Testis (tissue), 3 donors: ENCODE data around the gene ARMC6. TPM values are rescaled to one million over a fixed set of nuclear protein-coding genes. Genes with fewer than 3 reads are reported as not detected.

Source experiments
- DNase-seq: peaks from one replicate; pipeline ENCODE4 v3.0.0-alpha.2; 2019
- H3K27ac ChIP-seq, 2 donors: fragments of 200-600 bp; sonication (generic); one replicate each; pipeline ENCODE4 v1.5.1; 2019
- H3K27me3 ChIP-seq: fragments of 200-600 bp; sonication (generic); one replicate; pipeline ENCODE4 v1.5.1; 2019
- H3K36me3 ChIP-seq: fragments of 200-600 bp; sonication (generic); one replicate; pipeline ENCODE4 v1.5.1; 2017; ENCODE audit warnings: low read depth; ENCODE audit errors: missing control alignments
- H3K4me1 ChIP-seq: fragments of 200-600 bp; sonication (generic); one replicate; pipeline ENCODE4 v1.5.1; 2019
- H3K4me3 ChIP-seq, 2 donors: fragments of 200-600 bp; sonication (generic); one replicate each; pipeline ENCODE4 v1.5.1; 2017 to 2019
- H3K9me3 ChIP-seq: fragments of 200-600 bp; sonication (generic); one replicate; pipeline ENCODE4 v1.5.1; 2017
- CTCF ChIP-seq, 3 experiments: fragments of 450-650 bp in 2 of 3; fragments of 200-600 bp in 1 of 3; sonication (generic) in 1 of 3; IDR thresholded peaks; one replicate each; pipeline ENCODE4 v1.5.1; 2016 to 2019; ENCODE audit warnings: antibody characterized with exemption in 3 of 3, mild to moderate bottlenecking in 2 of 3, moderate library complexity in 1 of 3
- POLR2A ChIP-seq: fragments of 450-650 bp; IDR thresholded peaks from one replicate; pipeline ENCODE4 v1.6.1; 2017; ENCODE audit warnings: antibody characterized with exemption, mild to moderate bottlenecking, moderate library complexity
- WGBS, 2 donors: methylation state at CpG; one replicate each; pipeline ENCODE4 v1.1.5; 2018; 5-methylcytosine and 5-hydroxymethylcytosine counted together
- intact Hi-C: fragments of 100-400 bp; cut with DNase I; formaldehyde crosslinking; loops from one replicate; pipeline ENCODE4 v1.15.1; 2023; ENCODE audit warnings: low total_unique reads
- polyA plus RNA-seq: library from polyadenylated mRNA; stranded (reverse); fragments of 350-450 nt; fragmentation: Illumina TruSeq; extraction: RNeasy Lipid Tissue Mini Kit (QIAGEN cat#74804); gene quantifications from one replicate; pipeline ENCODE4 v1.2.3, GENCODE V29; 2014; ENCODE audit warnings: low read depth, low replicate concordance; ENCODE audit not compliant: insufficient read depth
- total RNA-seq, 2 donors: library from RNA; depleted of rRNA; stranded (reverse); fragments of >200 nt; gene quantifications; one replicate each; pipeline ENCODE4 v1.2.3, GENCODE V29; 2016

ARMC6 gene
- total and polyA plus RNA-seq, 3 donors from 2014 or later, result 53.2 to 62.0 (median 57.0) TPM

GRCh38 chr19:19062454-19063182 lies 29.2 kb downstream of the ARMC6 start:
- no peak for DNase-seq
- 46 to 65% methylated on average over 4 of the region's 4 CpGs for WGBS, 2 donors
- Histone ChIP-seq H3K9me3 (no peaks in the 10 kb centered on the region), H3K27ac (peak overlapping the region in 1 of 2 donors; percentile 76), H3K4me3 (peak overlapping the region; percentile 45 to 75), H3K27me3 (no peaks in the 10 kb centered on the region), H3K4me1 (peaks cover 24% of the 10 kb centered on the region), H3K36me3 (no peaks in the 10 kb centered on the region)
- no peak for TF ChIP-seq CTCF (IDR thresholded peaks at IDR 0.05)
- intact Hi-C loops, result loop anchor here (10.0 kb wide), 1 partner anchor 82 kb away; no protein-coding TSS in a partner anchor

GRCh38 chr19:19063183-19064097 lies 30.0 kb downstream of the ARMC6 start, which contains the start of gene SLC25A42:
SLC25A42 (plus strand) TSS chr19:19063994; CDS start chr19:19096125, 32,131 bp downstream.
- intact Hi-C loops, result loop anchor here (10.0 kb wide), 1 partner anchor 81 kb away; no protein-coding TSS in a partner anchor

GRCh38 chr19:19064098-19064722 lies 30.8 kb downstream of the ARMC6 start:
- no peak for TF ChIP-seq POLR2A
- peak in 1 of 3 experiments; percentile 6 for TF ChIP-seq CTCF (IDR thresholded peaks at IDR 0.05)
- Histone ChIP-seq H3K9me3 (no peaks in the 10 kb centered on the region), H3K4me3 (peak overlapping the region; percentile 68 to 75), H3K36me3 (no peaks in the 10 kb centered on the region), H3K27me3 (no peaks in the 10 kb centered on the region), H3K27ac (peak overlapping the region in 1 of 2 donors; percentile 63), H3K4me1 (peaks cover 19% of the 10 kb centered on the region)
- peak; percentile 30 for DNase-seq
- 1% methylated on average over 23 to 26 of the region's 29 CpGs for WGBS, 2 donors
- intact Hi-C loops, result loop anchor here (10.0 kb wide), 1 partner anchor 81 kb away; no protein-coding TSS in a partner anchor

More at GRCh38 chr19:19063183-19064097, 30.0 kb downstream of the ARMC6 start, which contains the start of gene SLC25A42:
- H3K4me1 ChIP-seq, result peaks cover 24% of the 10 kb centered on the region
- H3K27ac ChIP-seq, result peak within 1 kb of the TSS; percentile 35 to 76
- WGBS, 2 donors, result 2 to 6% methylated on average over 11 to 61 of the region's 77 CpGs
- no peaks in the 10 kb centered on the region for H3K9me3 ChIP-seq
- H3K4me3 ChIP-seq, result peak within 1 kb of the TSS; percentile 68 to 75
- H3K27me3 ChIP-seq, result no peaks in the 10 kb centered on the region
- DNase-seq, result peak; percentile 99
- no peaks in the 10 kb centered on the region for H3K36me3 ChIP-seq
- TF ChIP-seq CTCF (IDR thresholded peaks at IDR 0.05) (no peak), POLR2A (no peak)

- H3K27me3 ChIP-seq, result no peaks in the 10 kb centered on the region
- H3K4me3 ChIP-seq, result peak overlapping the region in 1 of 2 donors; percentile 68
- no peak for DNase-seq
- no peak overlapping the region for H3K27ac ChIP-seq
- H3K9me3 ChIP-seq, result no peaks in the 10 kb centered on the region
- H3K36me3 ChIP-seq, result no peaks in the 10 kb centered on the region
- intact Hi-C loops, result loop anchor here (10.0 kb wide), 1 partner anchor 80 kb away; no protein-coding TSS in a partner anchor
- H3K4me1 ChIP-seq, result peaks cover 16% of the 10 kb centered on the region
- WGBS, 2 donors, result 2% methylated on average over 22 to 25 of the region's 25 CpGs
- no peak for TF ChIP-seq POLR2A
- TF ChIP-seq CTCF (IDR thresholded peaks at IDR 0.05), result no peak
These were observed 31.7 kb downstream of the ARMC6 start for GRCh38 chr19:19064811-19065745.
